Measurements from ENCODE around the gene CDH4. TPM values are rescaled to one million over a fixed set of nuclear protein-coding genes. Genes with fewer than 3 reads are reported as not detected.

Gene CDH4
- total and polyA plus RNA-seq, 2 donors (not counting 1 experiment from before 2014, with no cell fraction given): not detected

DNA sequence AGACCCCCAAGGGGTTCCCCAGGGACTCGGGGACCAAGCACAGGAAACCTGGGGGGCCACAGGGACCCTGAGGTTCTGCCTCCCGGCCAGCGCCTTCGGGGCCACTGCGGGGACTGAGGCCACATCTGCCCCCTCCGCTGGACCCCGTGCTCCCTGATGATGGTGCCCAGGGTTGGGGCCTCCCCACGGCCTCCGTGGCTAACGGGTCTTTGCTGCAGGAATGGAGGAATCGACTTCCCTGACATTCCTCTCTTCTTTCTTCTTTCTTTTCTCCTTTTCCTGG is 483.4 kb downstream of the CDH4 start:
- POLR2A ChIA-PET: no interaction called here
- CTCF ChIA-PET: no interaction called here
- no peak overlapping the region for H3K4me3 ChIP-seq (ENCODE audit: control extremely low read depth in 1 of 5, extremely low read depth in 1 of 5, insufficient read depth in 1 of 5, low read depth in 2 of 5, low read length in 4 of 5)
- no peak overlapping the region for H3K9ac ChIP-seq (ENCODE audit: low read length)
- no peak overlapping the region for H2AFZ ChIP-seq (ENCODE audit: insufficient read depth, low read depth, low read length, poor library complexity, severe bottlenecking)
- Mint-ChIP-seq H3K4me3 (no peak overlapping the region), H3K4me1 (no peaks in the 10 kb centered on the region), H3K27me3 (no peaks in the 10 kb centered on the region), H3K27ac (no peak overlapping the region), H3K9me3 (ENCODE audit: insufficient read depth) (no peaks in the 10 kb centered on the region)
- H3K27ac ChIP-seq (ENCODE audit: low read length in 2 of 2): no peak overlapping the region
- H3K4me1 ChIP-seq (ENCODE audit: control insufficient read depth in 2 of 2, insufficient read depth in 2 of 2, low read length in 2 of 2): no peaks in the 10 kb centered on the region
- 72% methylated on average over 11 of the region's 11 CpGs for WGBS (ENCODE audit: insufficient coverage)
- H4K20me1 ChIP-seq (ENCODE audit: control insufficient read depth, insufficient read depth, low read length, poor library complexity, severe bottlenecking): no peaks in the 10 kb centered on the region
- H3K27me3 ChIP-seq (replicated peaks in 1 of 4; ENCODE audit: control extremely low read depth in 1 of 4, control insufficient read depth in 3 of 4, insufficient read depth in 4 of 4, low read length in 3 of 4): no peaks in the 10 kb centered on the region
- DNase-seq (no peak), ATAC-seq (ENCODE audit: low read depth) (no peak)
- H3K79me2 ChIP-seq (ENCODE audit: control insufficient read depth, insufficient read depth, low read length): no peaks in the 10 kb centered on the region
- H3K9me3 ChIP-seq (ENCODE audit: control extremely low read depth in 1 of 3, control insufficient read depth in 2 of 3, insufficient read depth in 1 of 3, low read length in 2 of 3): peaks cover 0 to 27% (median 0%) of the 10 kb centered on the region in 3 donors
- no peaks in the 10 kb centered on the region for H3K36me3 ChIP-seq (replicated peaks in 1 of 2; ENCODE audit: control extremely low read depth in 1 of 2, control insufficient read depth in 1 of 2, extremely low read depth in 1 of 2, insufficient read depth in 2 of 2, low read length in 1 of 2)
- intact Hi-C loops (cut with micrococcal nuclease): no loop called here
- H3K4me2 ChIP-seq (replicated peaks; ENCODE audit: low read depth, low read length, poor library complexity, severe bottlenecking): no peak overlapping the region
- no peak for TF ChIP-seq EZH2 (IDR thresholded peaks at IDR 0.05; ENCODE audit: borderline replicate concordance, insufficient read depth, low read depth, low read length, poor library complexity, severe bottlenecking)
- TF ChIP-seq, protein P1, sequence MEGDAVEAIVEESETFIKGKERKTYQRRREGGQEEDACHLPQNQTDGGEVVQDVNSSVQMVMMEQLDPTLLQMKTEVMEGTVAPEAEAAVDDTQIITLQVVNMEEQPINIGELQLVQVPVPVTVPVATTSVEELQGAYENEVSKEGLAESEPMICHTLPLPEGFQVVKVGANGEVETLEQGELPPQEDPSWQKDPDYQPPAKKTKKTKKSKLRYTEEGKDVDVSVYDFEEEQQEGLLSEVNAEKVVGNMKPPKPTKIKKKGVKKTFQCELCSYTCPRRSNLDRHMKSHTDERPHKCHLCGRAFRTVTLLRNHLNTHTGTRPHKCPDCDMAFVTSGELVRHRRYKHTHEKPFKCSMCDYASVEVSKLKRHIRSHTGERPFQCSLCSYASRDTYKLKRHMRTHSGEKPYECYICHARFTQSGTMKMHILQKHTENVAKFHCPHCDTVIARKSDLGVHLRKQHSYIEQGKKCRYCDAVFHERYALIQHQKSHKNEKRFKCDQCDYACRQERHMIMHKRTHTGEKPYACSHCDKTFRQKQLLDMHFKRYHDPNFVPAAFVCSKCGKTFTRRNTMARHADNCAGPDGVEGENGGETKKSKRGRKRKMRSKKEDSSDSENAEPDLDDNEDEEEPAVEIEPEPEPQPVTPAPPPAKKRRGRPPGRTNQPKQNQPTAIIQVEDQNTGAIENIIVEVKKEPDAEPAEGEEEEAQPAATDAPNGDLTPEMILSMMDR (IDR thresholded peaks at IDR 0.05): no peak

DNA sequence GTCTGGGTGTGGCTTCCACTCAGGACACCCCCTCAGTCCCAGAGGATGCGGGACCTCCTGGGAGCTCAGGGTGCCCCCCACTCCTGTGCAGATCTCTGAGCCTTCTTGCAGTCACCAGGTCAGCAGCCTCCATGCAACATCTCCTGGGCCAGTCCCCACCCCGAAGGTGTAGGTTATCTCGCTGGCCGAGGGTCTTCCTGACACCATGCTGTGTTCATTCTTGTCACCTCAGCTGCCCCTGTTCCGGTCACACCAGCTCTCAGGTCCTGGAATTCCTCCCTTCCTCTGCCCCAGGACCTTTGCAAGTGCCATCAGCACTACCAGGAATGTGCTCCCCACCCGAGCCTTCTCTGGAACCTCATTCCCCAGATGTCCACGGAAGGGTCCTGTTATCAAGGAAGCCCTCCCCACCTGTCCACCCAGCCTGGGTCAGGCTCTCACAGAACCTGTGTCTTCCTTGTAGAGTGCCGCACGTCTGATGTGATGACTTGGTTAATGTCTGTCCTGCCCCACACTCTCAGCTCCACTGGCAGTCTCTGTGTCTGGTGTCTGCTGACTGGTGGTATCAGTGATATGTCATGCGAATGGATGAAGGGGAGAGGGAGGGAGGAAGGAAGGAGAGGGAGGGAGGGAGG is 484.1 kb downstream of the CDH4 start:
- TF ChIP-seq EZH2 (IDR thresholded peaks at IDR 0.05; ENCODE audit: borderline replicate concordance, insufficient read depth, low read depth, low read length, poor library complexity, severe bottlenecking): no peak
- TF ChIP-seq, protein P1 (IDR thresholded peaks at IDR 0.05): no peak
- intact Hi-C loops (cut with micrococcal nuclease): no loop called here
- Mint-ChIP-seq H3K27ac (no peak overlapping the region), H3K27me3 (no peaks in the 10 kb centered on the region), H3K4me1 (no peaks in the 10 kb centered on the region), H3K4me3 (no peak overlapping the region), H3K9me3 (ENCODE audit: insufficient read depth) (no peaks in the 10 kb centered on the region)
- Histone ChIP-seq H3K4me3 (ENCODE audit: control extremely low read depth in 1 of 5, extremely low read depth in 1 of 5, insufficient read depth in 1 of 5, low read depth in 2 of 5, low read length in 4 of 5) (no peak overlapping the region), H3K9ac (ENCODE audit: low read length) (no peak overlapping the region), H3K27me3 (replicated peaks in 1 of 4; ENCODE audit: control extremely low read depth in 1 of 4, control insufficient read depth in 3 of 4, insufficient read depth in 4 of 4, low read length in 3 of 4) (no peaks in the 10 kb centered on the region), H3K27ac (ENCODE audit: low read length in 2 of 2) (no peak overlapping the region), H2AFZ (ENCODE audit: insufficient read depth, low read depth, low read length, poor library complexity, severe bottlenecking) (no peak overlapping the region), H3K36me3 (replicated peaks in 1 of 2; ENCODE audit: control extremely low read depth in 1 of 2, control insufficient read depth in 1 of 2, extremely low read depth in 1 of 2, insufficient read depth in 2 of 2, low read length in 1 of 2) (no peaks in the 10 kb centered on the region), H3K4me2 (replicated peaks; ENCODE audit: low read depth, low read length, poor library complexity, severe bottlenecking) (no peak overlapping the region), H4K20me1 (ENCODE audit: control insufficient read depth, insufficient read depth, low read length, poor library complexity, severe bottlenecking) (no peaks in the 10 kb centered on the region), H3K79me2 (ENCODE audit: control insufficient read depth, insufficient read depth, low read length) (no peaks in the 10 kb centered on the region), H3K4me1 (ENCODE audit: control insufficient read depth in 2 of 2, insufficient read depth in 2 of 2, low read length in 2 of 2) (no peaks in the 10 kb centered on the region), H3K9me3 (ENCODE audit: control extremely low read depth in 1 of 3, control insufficient read depth in 2 of 3, insufficient read depth in 1 of 3, low read length in 2 of 3) (peaks cover 0 to 22% (median 0%) of the 10 kb centered on the region in 3 donors)
- CTCF ChIA-PET: no interaction called here
- 85% methylated on average over 8 of the region's 10 CpGs for WGBS (ENCODE audit: insufficient coverage)
- POLR2A ChIA-PET: no interaction called here
- ATAC-seq (ENCODE audit: low read depth) (no peak), DNase-seq (no peak)

Data from B cell (primary cell).